Neuronal stem cell (in vitro differentiated cells): Measurements from ENCODE around the gene TSPAN6.

Experiments used
- DNase-seq: peaks from one replicate; pipeline ENCODE4 v3.0.0-alpha.2; 2013; ENCODE audit warnings: low spot score
- H2AFZ ChIP-seq: one replicate; pipeline ENCODE4 v1.6.1; 2013; ENCODE audit warnings: mild to moderate bottlenecking, low read length, inconsistent platforms
- H2AK5ac ChIP-seq: 2 replicates; pipeline ENCODE4 v1.6.1; 2013; ENCODE audit warnings: low read depth, mild to moderate bottlenecking, inconsistent platforms, low read length, moderate library complexity, mixed read lengths
- H2BK120ac ChIP-seq: 2 replicates; pipeline ENCODE4 v1.6.1; 2013; ENCODE audit warnings: low read depth, mild to moderate bottlenecking, inconsistent platforms, low read length, moderate library complexity, mixed read lengths
- H2BK12ac ChIP-seq: one replicate; pipeline ENCODE4 v1.6.1; 2013; ENCODE audit warnings: low read length, inconsistent platforms
- H2BK15ac ChIP-seq: 2 replicates; pipeline ENCODE4 v1.6.1; 2013; ENCODE audit warnings: mild to moderate bottlenecking, low read length, inconsistent platforms, mixed read lengths
- H2BK5ac ChIP-seq: one replicate; pipeline ENCODE4 v1.6.1; 2013; ENCODE audit warnings: inconsistent platforms, mild to moderate bottlenecking, low read length, moderate library complexity
- H3K14ac ChIP-seq: one replicate; pipeline ENCODE4 v1.6.1; 2013; ENCODE audit warnings: low read length, inconsistent platforms
- H3K18ac ChIP-seq: 2 replicates; pipeline ENCODE4 v1.6.1; 2013; ENCODE audit warnings: low read length, inconsistent platforms
- H3K23ac ChIP-seq: 2 replicates; pipeline ENCODE4 v1.6.1; 2013; ENCODE audit warnings: low read depth, mild to moderate bottlenecking, mixed read lengths, low read length, inconsistent platforms; ENCODE audit not compliant: poor library complexity
- H3K27ac ChIP-seq: replicated peaks from 3 replicates; pipeline ENCODE4 v1.5.1; 2013; ENCODE audit warnings: low read length, inconsistent platforms
- H3K27me3 ChIP-seq, 3 experiments: 2 replicates each; pipeline ENCODE4 v1.6.1; 2013; ENCODE audit warnings: low read length in 3 of 3, mild to moderate bottlenecking in 2 of 3, inconsistent platforms in 1 of 3, low read depth in 1 of 3, mixed read lengths in 1 of 3, moderate library complexity in 1 of 3; ENCODE audit not compliant: control insufficient read depth in 3 of 3, insufficient read depth in 3 of 3
- H3K36me3 ChIP-seq, 2 donors: replicated peaks in 1 of 2; 2 replicates each; pipeline ENCODE4 v1.6.1; 2013; ENCODE audit warnings: low read length in 2 of 2; ENCODE audit not compliant: control insufficient read depth in 2 of 2, insufficient read depth in 2 of 2
- H3K4ac ChIP-seq: 2 replicates; pipeline ENCODE4 v1.6.1; 2013; ENCODE audit warnings: inconsistent platforms, mild to moderate bottlenecking, low read length, moderate library complexity
- H3K4me1 ChIP-seq, 2 donors: 1 replicate in 1 of 2; 2 replicates in 1 of 2; pipeline ENCODE4 v1.6.1; 2013; ENCODE audit warnings: low read length in 2 of 2, low read depth in 1 of 2; ENCODE audit not compliant: control insufficient read depth in 2 of 2, insufficient read depth in 1 of 2
- H3K4me2 ChIP-seq: one replicate; pipeline ENCODE4 v1.6.1; 2013; ENCODE audit warnings: mild to moderate bottlenecking, low read length, inconsistent platforms; ENCODE audit not compliant: insufficient read depth, poor library complexity, severe bottlenecking
- H3K4me3 ChIP-seq, 2 donors: 2 replicates each; pipeline ENCODE4 v1.5.1; 2013; ENCODE audit warnings: low read length in 2 of 2, mild to moderate bottlenecking in 2 of 2, inconsistent platforms in 1 of 2, moderate library complexity in 1 of 2
- H3K79me1 ChIP-seq: one replicate; pipeline ENCODE4 v1.6.1; 2013; ENCODE audit warnings: low read depth, mild to moderate bottlenecking, inconsistent platforms, low read length, moderate library complexity
- H3K9ac ChIP-seq: one replicate; pipeline ENCODE4 v1.6.1; 2013; ENCODE audit warnings: mild to moderate bottlenecking, low read depth, low read length, inconsistent platforms; ENCODE audit not compliant: poor library complexity
- H3K9me3 ChIP-seq, 2 donors: replicated peaks in 1 of 2; 2 replicates each; pipeline versions ENCODE3 to v1.6.1; 2013; ENCODE audit warnings: low read length in 2 of 2, mild to moderate bottlenecking in 2 of 2, inconsistent platforms in 1 of 2, low read depth in 1 of 2, mixed read lengths in 1 of 2, moderate library complexity in 1 of 2; ENCODE audit not compliant: control insufficient read depth in 2 of 2, insufficient read depth in 1 of 2
- H4K8ac ChIP-seq: one replicate; pipeline ENCODE4 v1.6.1; 2013; ENCODE audit warnings: low read depth, mild to moderate bottlenecking, inconsistent platforms, low read length, moderate library complexity
- H4K91ac ChIP-seq: one replicate; pipeline ENCODE4 v1.6.1; 2013; ENCODE audit warnings: low read length, low read depth, mild to moderate bottlenecking, inconsistent platforms; ENCODE audit not compliant: poor library complexity
- WGBS, 2 donors: extraction: QIAGEN DNeasy Blood & Tissue Kit; methylation state at CpG; one replicate each; pipeline ENCODE4 v1.1.7; 2013; ENCODE audit warnings: missing lambda C conversion rate in 2 of 2, mixed read lengths in 1 of 2; ENCODE audit not compliant: insufficient read length in 2 of 2, insufficient replicate concordance in 1 of 2; ENCODE audit errors: extremely low coverage in 2 of 2; 5-methylcytosine and 5-hydroxymethylcytosine counted together

Gene TSPAN6

GRCh38 chrX:100609591-100609990 is 27.0 kb downstream of the TSPAN6 start:
- no peak overlapping the region for H2AK5ac ChIP-seq
- H3K36me3 ChIP-seq = no peaks in the 10 kb centered on the region
- no peaks in the 10 kb centered on the region for H3K4me1 ChIP-seq
- no peak overlapping the region for H4K91ac ChIP-seq
- H3K79me1 ChIP-seq = no peaks in the 10 kb centered on the region
- no peak overlapping the region for H2BK12ac ChIP-seq
- no peak for DNase-seq
- H3K27me3 ChIP-seq = no peaks in the 10 kb centered on the region
- H3K23ac ChIP-seq = no peak overlapping the region
- no peak overlapping the region for H3K27ac ChIP-seq
- no peak overlapping the region for H3K4me3 ChIP-seq
- H3K18ac ChIP-seq = no peak overlapping the region
- no peak overlapping the region for H3K4ac ChIP-seq
- no CpG with 5 or more reads among the region's 1 CpG for WGBS, 2 donors
- H3K9ac ChIP-seq = no peak overlapping the region
- H3K14ac ChIP-seq = no peak overlapping the region
- no peak overlapping the region for H2AFZ ChIP-seq
- no peaks in the 10 kb centered on the region for H3K9me3 ChIP-seq
- H4K8ac ChIP-seq = no peak overlapping the region
- H3K4me2 ChIP-seq = no peak overlapping the region
- H2BK120ac ChIP-seq = no peak overlapping the region
- no peak overlapping the region for H2BK5ac ChIP-seq
- no peak overlapping the region for H2BK15ac ChIP-seq

GRCh38 chrX:100606753-100607152 is 29.9 kb downstream of the TSPAN6 start:
- Histone ChIP-seq H3K4me1 (no peaks in the 10 kb centered on the region), H4K8ac (no peak overlapping the region), H2AFZ (no peak overlapping the region), H3K18ac (no peak overlapping the region), H2BK5ac (no peak overlapping the region), H3K23ac (no peak overlapping the region), H3K27me3 (no peaks in the 10 kb centered on the region), H3K27ac (no peak overlapping the region), H4K91ac (no peak overlapping the region), H3K79me1 (no peaks in the 10 kb centered on the region), H2BK12ac (no peak overlapping the region), H2BK120ac (no peak overlapping the region), H3K36me3 (no peaks in the 10 kb centered on the region), H3K4me2 (no peak overlapping the region), H3K9me3 (no peaks in the 10 kb centered on the region), H3K4me3 (no peak overlapping the region), H3K14ac (no peak overlapping the region), H3K9ac (no peak overlapping the region), H3K4ac (no peak overlapping the region), H2AK5ac (no peak overlapping the region), H2BK15ac (no peak overlapping the region)
- no peak for DNase-seq
- WGBS, 2 donors = no CpG with 5 or more reads among the region's 1 CpG

- H3K4ac ChIP-seq = no peak overlapping the region
- no peak overlapping the region for H2AK5ac ChIP-seq
- H3K4me1 ChIP-seq = no peaks in the 10 kb centered on the region
- no peak overlapping the region for H3K18ac ChIP-seq
- H2BK5ac ChIP-seq = no peak overlapping the region
- no peak overlapping the region for H4K8ac ChIP-seq
- H3K79me1 ChIP-seq = no peaks in the 10 kb centered on the region
- H3K27ac ChIP-seq = no peak overlapping the region
- no peak overlapping the region for H3K4me2 ChIP-seq
- no peaks in the 10 kb centered on the region for H3K9me3 ChIP-seq
- no peak for DNase-seq
- H2BK120ac ChIP-seq = no peak overlapping the region
- no peak overlapping the region for H3K4me3 ChIP-seq
- no CpG with 5 or more reads among the region's 1 CpG for WGBS, 2 donors
- H3K14ac ChIP-seq = no peak overlapping the region
- no peak overlapping the region for H2AFZ ChIP-seq
- H4K91ac ChIP-seq = no peak overlapping the region
- H3K9ac ChIP-seq = no peak overlapping the region
- H3K36me3 ChIP-seq = no peaks in the 10 kb centered on the region
- H2BK15ac ChIP-seq = no peak overlapping the region
- peaks cover 0 to 3% (median 0%) of the 10 kb centered on the region in 3 experiments for H3K27me3 ChIP-seq
- H2BK12ac ChIP-seq = no peak overlapping the region
- no peak overlapping the region for H3K23ac ChIP-seq
These were observed 35.8 kb downstream of the TSPAN6 start for GRCh38 chrX:100600758-100601157.

GRCh38 chrX:100600340-100600739 is 36.3 kb downstream of the TSPAN6 start:
- H3K9ac ChIP-seq = no peak overlapping the region
- no peak overlapping the region for H3K4me2 ChIP-seq
- no peak overlapping the region for H2BK5ac ChIP-seq
- H3K9me3 ChIP-seq = no peaks in the 10 kb centered on the region
- no peak overlapping the region for H4K91ac ChIP-seq
- no peak overlapping the region for H3K4ac ChIP-seq
- no peak overlapping the region for H3K18ac ChIP-seq
- no peak overlapping the region for H3K23ac ChIP-seq
- H3K79me1 ChIP-seq = no peaks in the 10 kb centered on the region
- no peak overlapping the region for H2AFZ ChIP-seq
- H2BK12ac ChIP-seq = no peak overlapping the region
- no peak overlapping the region for H3K27ac ChIP-seq
- no peak for DNase-seq
- no peak overlapping the region for H3K14ac ChIP-seq
- no peaks in the 10 kb centered on the region for H3K36me3 ChIP-seq
- H2BK15ac ChIP-seq = no peak overlapping the region
- no peak overlapping the region for H2AK5ac ChIP-seq
- H3K4me1 ChIP-seq = no peaks in the 10 kb centered on the region
- H4K8ac ChIP-seq = no peak overlapping the region
- no peak overlapping the region for H2BK120ac ChIP-seq
- peaks cover 0 to 3% (median 0%) of the 10 kb centered on the region in 3 experiments for H3K27me3 ChIP-seq
- no peak overlapping the region for H3K4me3 ChIP-seq
